ENCODE measurements around the gene RBM39. TPM values are rescaled to one million over a fixed set of nuclear protein-coding genes. Genes with fewer than 3 reads are reported as not detected.

The RBM39 gene
- total RNA-seq, 4 donors from 2014 or later = 232 to 592 (median 389) TPM

DNA sequence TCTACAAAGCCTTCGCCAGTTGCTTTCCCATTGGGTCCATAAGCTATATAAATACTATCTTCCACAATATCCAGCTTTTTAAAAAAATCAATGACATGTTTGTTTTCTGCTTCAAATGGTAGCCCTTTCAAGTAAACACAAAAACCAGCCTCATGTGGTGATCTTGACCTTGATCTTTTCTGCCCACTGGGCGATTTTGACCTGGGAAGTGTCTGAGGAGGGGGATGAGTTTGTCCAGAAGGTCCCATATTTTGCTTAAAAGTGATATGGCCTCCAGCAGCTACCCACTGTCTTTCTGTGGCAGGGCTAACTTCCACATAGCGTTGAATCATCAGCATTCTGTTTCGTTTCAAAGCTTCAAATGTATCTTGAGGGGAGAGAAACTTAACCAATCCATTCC is 88.2 kb downstream of the RBM39 start:
- Histone ChIP-seq H3K9me3 (no peaks in the 10 kb centered on the region), H3K36me3 (no peaks in the 10 kb centered on the region), H3K27ac (no peak overlapping the region), H3K4me1 (peaks cover 0 to 9% of the 10 kb centered on the region in 2 donors), H3K4me3 (no peak overlapping the region), H3K27me3 (no peaks in the 10 kb centered on the region)
- intact Hi-C loops (cut with DNase I; ENCODE audit: low total_unique reads) = no loop called here
- DNase-seq = no peak
- TF ChIP-seq POLR2A (IDR thresholded peaks at IDR 0.05) (no peak), CTCF (IDR thresholded peaks at IDR 0.05) (no peak)

Small RNAs within 50 kb of the gene (small RNA-seq; reads per million reads assigned to genes)
- not detected for gene RF00026

Other genes starting within 250 kb of the RBM39 start
- not detected for gene C20orf173, start 212.6 kb downstream of the RBM39 start, total RNA-seq
- 100 to 1,000 TPM; 124 to 310 (median 195) TPM for gene ERGIC3, start 200.2 kb downstream of the RBM39 start, total RNA-seq
- 1 to 10 TPM in 2 of 4 donors, not detected in 2; 2.1 to 8.4 TPM for gene SPAG4, start 126.4 kb downstream of the RBM39 start, total RNA-seq
- gene CPNE1, start 77.4 kb downstream of the RBM39 start, total RNA-seq = 100 to 1,000 TPM in 3 of 4 donors, 10 to 100 TPM in 1; 86.8 to 295 (median 142) TPM
- 100 to 1,000 TPM in 1 of 4 donors, 10 to 100 TPM in 2, 1 to 10 TPM in 1; 9.5 to 105 (median 54.4) TPM for gene RBM12, start 77.4 kb downstream of the RBM39 start, total RNA-seq
- 10 to 100 TPM in 3 of 4 donors, 1 to 10 TPM in 1; 9.1 to 35.4 (median 20.4) TPM for gene NFS1, start 42.9 kb downstream of the RBM39 start, total RNA-seq
- gene ROMO1, start 42.9 kb downstream of the RBM39 start, total RNA-seq = 100 to 1,000 TPM in 2 of 4 donors, 10 to 100 TPM in 2; 69.3 to 492 (median 171) TPM
- 100 to 1,000 TPM in 1 of 4 donors, 10 to 100 TPM in 3; 35.3 to 109 (median 76.5) TPM for gene PHF20, start 29.8 kb upstream of the RBM39 start, total RNA-seq
- 10 to 100 TPM; 18.8 to 71.2 (median 55.0) TPM for gene SCAND1, start 212.2 kb upstream of the RBM39 start, total RNA-seq
- gene CNBD2, start 226.3 kb upstream of the RBM39 start, total RNA-seq = 1 to 10 TPM in 2 of 4 donors, not detected in 2; 4.8 to 6.2 TPM